ENCODE data around the gene NACC2.

- TF ChIP-seq TAF1 (IDR thresholded peaks at IDR 0.05; ENCODE audit: borderline replicate concordance, low read depth, low read length) = no peak
- no peak for TF ChIP-seq ESRRA (IDR thresholded peaks at IDR 0.05; ENCODE audit: low read length)
- no peak for TF ChIP-seq RAD21 (IDR thresholded peaks at IDR 0.05; ENCODE audit: insufficient read depth, low read depth, low read length)
- TF ChIP-seq ZNF24 (IDR thresholded peaks at IDR 0.05) = no peak
- no peak for TF ChIP-seq SREBF1 (IDR thresholded peaks at IDR 0.05; ENCODE audit: low read length)
- no peak for TF ChIP-seq CTCF (IDR thresholded peaks at IDR 0.05 in 2 of 3, conservative IDR thresholded peaks at IDR 0.05 in 1 of 3; ENCODE audit: control insufficient read depth in 2 of 3, extremely low read depth in 1 of 3, insufficient read depth in 1 of 3, low read depth in 3 of 3, low read length in 3 of 3)
- no peak for TF ChIP-seq CEBPB (IDR thresholded peaks at IDR 0.05; ENCODE audit: borderline replicate concordance in 1 of 2, low read depth in 2 of 2, low read length in 2 of 2)
- no peak for TF ChIP-seq IRF5 (IDR thresholded peaks at IDR 0.05; ENCODE audit: borderline replicate concordance)
- no peak for TF ChIP-seq EP300 (IDR thresholded peaks at IDR 0.05; ENCODE audit: borderline replicate concordance in 1 of 2, control insufficient read depth in 1 of 2, low read depth in 2 of 2, low read length in 2 of 2)
- TF ChIP-seq BHLHE40 (IDR thresholded peaks at IDR 0.05; ENCODE audit: borderline replicate concordance in 1 of 2, low read depth in 2 of 2, low read length in 1 of 2) = no peak
- TF ChIP-seq SPI1 (IDR thresholded peaks at IDR 0.05; ENCODE audit: borderline replicate concordance, insufficient read depth, low read depth, low read length) = no peak
- TF ChIP-seq RCOR1 (conservative IDR thresholded peaks at IDR 0.05; ENCODE audit: low read depth, low read length) = no peak
Observed at GRCh38 chr9:136014924-136015633, 80.0 kb downstream of the NACC2 start.

All from GM12878 (cell line).